H1 (cell line): ENCODE measurements around the gene TNFSF4.
"Not testable (repeated sequence)": the region's sequence is repeated elsewhere in the genome, so short reads cannot be mapped to it uniquely, and the experiment has no call there.

Experiments
- ASH2L ChIP-seq: fragments of 200-600, 300-600 bp; sonication (generic); IDR thresholded peaks from one replicate; pipeline ENCODE4 v1.7.1; 2017; ENCODE audit warnings: low read length
- CBX8 ChIP-seq: fragments of 300-800, 300-1000 bp; sonication (generic); IDR thresholded peaks from 2 replicates; pipeline ENCODE4 v1.7.1; 2016; ENCODE audit warnings: low read depth, low read length, borderline replicate concordance
- CHD1 ChIP-seq: IDR thresholded peaks from 2 replicates; pipeline ENCODE4 v1.6.1; 2012; ENCODE audit warnings: low read depth, low read length, improper control_type of control experiment
- CHD7 ChIP-seq: fragments of 300-600 bp; sonication (generic); IDR thresholded peaks from 2 replicates; pipeline ENCODE4 v1.7.1; 2012; ENCODE audit warnings: low read length, moderate library complexity, mild to moderate bottlenecking, inconsistent platforms; ENCODE audit not compliant: insufficient replicate concordance
- CTCF ChIP-seq, 3 experiments: IDR thresholded peaks; 1 replicate in 2 of 3; 2 replicates in 1 of 3; pipeline versions ENCODE4 v1.5.1 to v1.6.1; 2011; ENCODE audit warnings: low read length in 3 of 3, mild to moderate bottlenecking in 3 of 3, inconsistent platforms in 2 of 3, low read depth in 1 of 3, moderate library complexity in 1 of 3; ENCODE audit not compliant: insufficient read depth in 1 of 3; ENCODE audit errors: control extremely low read depth in 1 of 3
- EZH2 ChIP-seq: fragments of 200-600 bp; sonication (generic); IDR thresholded peaks from 2 replicates; pipeline ENCODE4 v1.7.1; 2012; ENCODE audit warnings: low read depth, mild to moderate bottlenecking, moderate library complexity, low read length, inconsistent platforms; ENCODE audit not compliant: severe bottlenecking
- JUN ChIP-seq: IDR thresholded peaks from 2 replicates; pipeline ENCODE4 v1.6.1; 2011; ENCODE audit warnings: low read depth, mild to moderate bottlenecking, improper control_type of control experiment, low read length
- MAFK ChIP-seq: IDR thresholded peaks from 2 replicates; pipeline ENCODE4 v1.6.1; 2012; ENCODE audit warnings: low read depth, mild to moderate bottlenecking, improper control_type of control experiment, low read length
- POLR2A ChIP-seq, 2 experiments: IDR thresholded peaks; 1 replicate in 1 of 2; 2 replicates in 1 of 2; pipeline ENCODE4 v1.6.1; 2011; ENCODE audit warnings: low read depth in 2 of 2, low read length in 2 of 2, mild to moderate bottlenecking in 2 of 2; ENCODE audit errors: control extremely low read depth in 1 of 2
- ZNF274 ChIP-seq: IDR thresholded peaks from 2 replicates; pipeline ENCODE4 v1.7.0; 2012; ENCODE audit warnings: low read length, borderline replicate concordance; ENCODE audit errors: extremely low read depth

- TF ChIP-seq CBX8; ASH2L; CHD7; CTCF (IDR thresholded peaks at IDR 0.05; ENCODE audit: control extremely low read depth in 1 of 3, insufficient read depth in 1 of 3, low read depth in 1 of 3, low read length in 3 of 3); JUN; ZNF274; CHD1; EZH2; MAFK; POLR2A (IDR thresholded peaks at IDR 0.05; ENCODE audit: control extremely low read depth in 1 of 2, low read depth in 2 of 2, low read length in 2 of 2): not testable (repeated sequence)
Observed at GRCh38 chr1:173153964-173154363, 53.2 kb downstream of the TNFSF4 start.
